ENCODE data around the gene GH1. TPM values are rescaled to one million over a fixed set of nuclear protein-coding genes. Genes with fewer than 3 reads are reported as not detected.
"Not testable (repeated sequence)": the region's sequence is repeated elsewhere in the genome, so short reads cannot be mapped to it uniquely, and the experiment has no call there.

The GH1 gene
- total and polyA plus RNA-seq, 2 experiments from 2014 or later = not detected

- TF ChIP-seq EZH2 (IDR thresholded peaks at IDR 0.05; ENCODE audit: insufficient read depth, poor library complexity, severe bottlenecking) (no peak), EZH2phosphoT487 (IDR thresholded peaks at IDR 0.05; ENCODE audit: insufficient read depth, low read depth) (no peak)
Measured at GRCh38 chr17:63927464-63928171, 9.0 kb upstream of the GH1 start.

GRCh38 chr17:63926164-63926563 is 7.5 kb upstream of the GH1 start:
- 92 to 93% methylated on average over 2 of the region's 2 CpGs for WGBS, 2 experiments (ENCODE audit: low coverage in 1 of 2, low lambda C conversion rate in 2 of 2, missing lambda C conversion rate in 2 of 2)
- no peaks in the 10 kb centered on the region for H3K4me1 ChIP-seq (ENCODE audit: insufficient read depth)
- H3K9me2 ChIP-seq (ENCODE audit: insufficient read depth) = no peaks in the 10 kb centered on the region
- no peaks in the 10 kb centered on the region for H3K36me3 ChIP-seq (ENCODE audit: low read depth)
- no peak for DNase-seq
- in situ Hi-C loops (cut with MboI) = loop anchor here (10.0 kb wide), 2 partner anchors 99 to 209 kb away; partner anchors contain the start of genes ERN1 and ICAM2
- no peak overlapping the region for H3K9ac ChIP-seq
- no peaks in the 10 kb centered on the region for H4K20me1 ChIP-seq (ENCODE audit: insufficient read depth)
- H3K9me3 ChIP-seq (ENCODE audit: low read depth) = no peaks in the 10 kb centered on the region
- H3K27me3 ChIP-seq (replicated peaks; ENCODE audit: insufficient read depth) = no peaks in the 10 kb centered on the region
- no peaks in the 10 kb centered on the region for H3K79me2 ChIP-seq (ENCODE audit: insufficient read depth)
- TF ChIP-seq EZH2 (IDR thresholded peaks at IDR 0.05; ENCODE audit: insufficient read depth, poor library complexity, severe bottlenecking) (no peak), EZH2phosphoT487 (IDR thresholded peaks at IDR 0.05; ENCODE audit: insufficient read depth, low read depth) (no peak)
- H3K27ac ChIP-seq = no peak overlapping the region
- no peaks in the 10 kb centered on the region for H3F3A ChIP-seq (ENCODE audit: insufficient read depth)
- no peak overlapping the region for H3K4me2 ChIP-seq (ENCODE audit: unreplicated experiment)
- no peak overlapping the region for H3K4me3 ChIP-seq
- no peak overlapping the region for H2AFZ ChIP-seq

More at GRCh38 chr17:63927464-63928171, 9.0 kb upstream of the GH1 start:
- Histone ChIP-seq H2AFZ (no peak overlapping the region), H3K9me3 (ENCODE audit: low read depth) (no peaks in the 10 kb centered on the region), H4K20me1 (ENCODE audit: insufficient read depth) (no peaks in the 10 kb centered on the region), H3K4me1 (ENCODE audit: insufficient read depth) (no peaks in the 10 kb centered on the region), H3K9me2 (ENCODE audit: insufficient read depth) (no peaks in the 10 kb centered on the region), H3K9ac (no peak overlapping the region), H3K36me3 (ENCODE audit: low read depth) (no peaks in the 10 kb centered on the region), H3K79me2 (ENCODE audit: insufficient read depth) (no peaks in the 10 kb centered on the region), H3K27me3 (replicated peaks; ENCODE audit: insufficient read depth) (no peaks in the 10 kb centered on the region), H3F3A (ENCODE audit: insufficient read depth) (no peaks in the 10 kb centered on the region), H3K4me2 (ENCODE audit: unreplicated experiment) (no peak overlapping the region), H3K27ac (no peak overlapping the region), H3K4me3 (no peak overlapping the region)
- no peak for DNase-seq
- in situ Hi-C loops (cut with MboI) = loop anchor here (10.0 kb wide), 2 partner anchors 97 to 207 kb away; partner anchors contain the start of genes ERN1 and ICAM2
- 57 to 67% methylated on average over 8 of the region's 8 CpGs for WGBS, 2 experiments (ENCODE audit: low coverage in 1 of 2, low lambda C conversion rate in 2 of 2, missing lambda C conversion rate in 2 of 2)

GRCh38 chr17:63925615-63926014 is 7.0 kb upstream of the GH1 start:
- in situ Hi-C loops (cut with MboI) = loop anchor here (10.0 kb wide), 2 partner anchors 99 to 209 kb away; partner anchors contain the start of genes ERN1 and ICAM2
- Histone ChIP-seq H2AFZ (no peak overlapping the region), H3K9me2 (ENCODE audit: insufficient read depth) (no peaks in the 10 kb centered on the region), H3K27ac (no peak overlapping the region), H4K20me1 (ENCODE audit: insufficient read depth) (no peaks in the 10 kb centered on the region), H3K4me1 (ENCODE audit: insufficient read depth) (no peaks in the 10 kb centered on the region), H3F3A (ENCODE audit: insufficient read depth) (no peaks in the 10 kb centered on the region), H3K4me2 (ENCODE audit: unreplicated experiment) (no peak overlapping the region), H3K79me2 (ENCODE audit: insufficient read depth) (no peaks in the 10 kb centered on the region), H3K9me3 (ENCODE audit: low read depth) (no peaks in the 10 kb centered on the region), H3K9ac (no peak overlapping the region), H3K36me3 (ENCODE audit: low read depth) (no peaks in the 10 kb centered on the region), H3K4me3 (no peak overlapping the region), H3K27me3 (replicated peaks; ENCODE audit: insufficient read depth) (no peaks in the 10 kb centered on the region)
- DNase-seq = no peak
- no peak for TF ChIP-seq EZH2 (IDR thresholded peaks at IDR 0.05; ENCODE audit: insufficient read depth, poor library complexity, severe bottlenecking)
- no peak for TF ChIP-seq EZH2phosphoT487 (IDR thresholded peaks at IDR 0.05; ENCODE audit: insufficient read depth, low read depth)
- WGBS, 2 experiments (ENCODE audit: low coverage in 1 of 2, low lambda C conversion rate in 2 of 2, missing lambda C conversion rate in 2 of 2) = 65% methylated on average over 5 of the region's 5 CpGs

GRCh38 chr17:63922402-63922801 is 3.8 kb upstream of the GH1 start:
- H3K9me3 ChIP-seq (ENCODE audit: low read depth); H3K36me3 ChIP-seq (ENCODE audit: low read depth); H4K20me1 ChIP-seq (ENCODE audit: insufficient read depth); H3K27me3 ChIP-seq (replicated peaks; ENCODE audit: insufficient read depth); H3K9me2 ChIP-seq (ENCODE audit: insufficient read depth); H3K9ac ChIP-seq; H3K4me2 ChIP-seq (ENCODE audit: unreplicated experiment); H3F3A ChIP-seq (ENCODE audit: insufficient read depth); H3K4me1 ChIP-seq (ENCODE audit: insufficient read depth); H3K4me3 ChIP-seq; H3K79me2 ChIP-seq (ENCODE audit: insufficient read depth); H2AFZ ChIP-seq; H3K27ac ChIP-seq; DNase-seq: not testable (repeated sequence)
- in situ Hi-C loops (cut with MboI) = loop anchor here (10.0 to 25.0 kb wide), 3 partner anchors 102 to 365 kb away; partner anchors contain the start of genes ERN1 and ICAM2
- 61 to 62% methylated on average over 9 of the region's 9 CpGs for whole genome bisulfite sequencing, 2 experiments (ENCODE audit: low coverage in 1 of 2, low lambda C conversion rate in 2 of 2, missing lambda C conversion rate in 2 of 2)

GRCh38 chr17:63920779-63921178 is 2.1 kb upstream of the GH1 start:
- not testable (repeated sequence) for DNase-seq; H3K4me3 ChIP-seq; H3K9me2 ChIP-seq (ENCODE audit: insufficient read depth); H3K36me3 ChIP-seq (ENCODE audit: low read depth); H4K20me1 ChIP-seq (ENCODE audit: insufficient read depth); H3K27me3 ChIP-seq (replicated peaks; ENCODE audit: insufficient read depth); H3K4me1 ChIP-seq (ENCODE audit: insufficient read depth); H3K79me2 ChIP-seq (ENCODE audit: insufficient read depth); H3K4me2 ChIP-seq (ENCODE audit: unreplicated experiment); H2AFZ ChIP-seq; H3K9me3 ChIP-seq (ENCODE audit: low read depth); H3K9ac ChIP-seq; H3F3A ChIP-seq (ENCODE audit: insufficient read depth); H3K27ac ChIP-seq
- in situ Hi-C loops (cut with MboI) = loop anchor here (10.0 to 25.0 kb wide), 3 partner anchors 104 to 367 kb away; partner anchors contain the start of genes ERN1 and ICAM2
- WGBS, 2 experiments (ENCODE audit: low coverage in 1 of 2, low lambda C conversion rate in 2 of 2, missing lambda C conversion rate in 2 of 2) = 85 to 87% methylated on average over 5 of the region's 5 CpGs

- H3K27me3 ChIP-seq (replicated peaks; ENCODE audit: insufficient read depth); H3K4me3 ChIP-seq; H3K4me1 ChIP-seq (ENCODE audit: insufficient read depth); H2AFZ ChIP-seq; DNase-seq; H3K36me3 ChIP-seq (ENCODE audit: low read depth); H3K9ac ChIP-seq; H3K27ac ChIP-seq; H4K20me1 ChIP-seq (ENCODE audit: insufficient read depth); H3K4me2 ChIP-seq (ENCODE audit: unreplicated experiment); H3K9me3 ChIP-seq (ENCODE audit: low read depth); H3F3A ChIP-seq (ENCODE audit: insufficient read depth); H3K9me2 ChIP-seq (ENCODE audit: insufficient read depth); H3K79me2 ChIP-seq (ENCODE audit: insufficient read depth): not testable (repeated sequence)
- in situ Hi-C loops (cut with MboI) = loop anchor here (10.0 to 25.0 kb wide), 3 partner anchors 105 to 367 kb away; partner anchors contain the start of genes ERN1 and ICAM2
- WGBS, 2 experiments (ENCODE audit: low coverage in 1 of 2, low lambda C conversion rate in 2 of 2, missing lambda C conversion rate in 2 of 2) = 53 to 61% methylated on average over 6 of the region's 6 CpGs
Measured at GRCh38 chr17:63920050-63920449, 1.4 kb upstream of the GH1 start.

Measured in GM23248 (cell line).